ENCODE measurements around the gene CYBRD1. TPM values are rescaled to one million over a fixed set of nuclear protein-coding genes. Genes with fewer than 3 reads are reported as not detected.
A peak's percentile ranks its signal among the peaks of the same experiment; 100 is the strongest.

CYBRD1 gene
- total RNA-seq, 2 experiments from 2014 or later = 1.2 to 1.4 TPM

GRCh38 chr2:171540437-171540836, 18.2 kb downstream of the CYBRD1 start:
- H3K9me3 Mint-ChIP-seq (ENCODE audit: insufficient read depth) = no peaks in the 10 kb centered on the region
- no peaks in the 10 kb centered on the region for H3K36me3 Mint-ChIP-seq (ENCODE audit: low read depth)
- H3K27ac Mint-ChIP-seq = no peak overlapping the region
- ChIA-PET CTCF (no interaction called here), POLR2A (no interaction called here)
- no peak overlapping the region for H3K4me3 Mint-ChIP-seq
- no peak for DNase-seq
- no peak for ATAC-seq
- H3K27me3 Mint-ChIP-seq (ENCODE audit: low read depth) = peaks cover 22% of the 10 kb centered on the region
- no peaks in the 10 kb centered on the region for H3K4me1 Mint-ChIP-seq (ENCODE audit: low read depth)

GRCh38 chr2:171541202-171541887, 19.1 kb downstream of the CYBRD1 start:
- peak; percentile 29 for DNase-seq
- ChIA-PET POLR2A (no interaction called here), CTCF (interaction anchor here (1.5 kb wide), 1 partner anchor 18 kb away, joined by 4 read pairs; no protein-coding TSS in a partner anchor)
- H3K27ac Mint-ChIP-seq = no peak overlapping the region
- ATAC-seq = no peak
- H3K36me3 Mint-ChIP-seq (ENCODE audit: low read depth) = no peaks in the 10 kb centered on the region
- H3K4me1 Mint-ChIP-seq (ENCODE audit: low read depth) = no peaks in the 10 kb centered on the region
- H3K4me3 Mint-ChIP-seq = no peak overlapping the region
- no peaks in the 10 kb centered on the region for H3K9me3 Mint-ChIP-seq (ENCODE audit: insufficient read depth)
- H3K27me3 Mint-ChIP-seq (ENCODE audit: low read depth) = peaks cover 24% of the 10 kb centered on the region

GRCh38 chr2:171545086-171545485, 22.8 kb downstream of the CYBRD1 start:
- Mint-ChIP-seq H3K27ac (no peak overlapping the region), H3K4me3 (no peak overlapping the region), H3K4me1 (ENCODE audit: low read depth) (peaks cover 7% of the 10 kb centered on the region), H3K36me3 (ENCODE audit: low read depth) (no peaks in the 10 kb centered on the region), H3K9me3 (ENCODE audit: insufficient read depth) (no peaks in the 10 kb centered on the region), H3K27me3 (ENCODE audit: low read depth) (peaks cover 23% of the 10 kb centered on the region)
- DNase-seq = no peak
- no peak for ATAC-seq
- CTCF ChIA-PET = no interaction called here
- POLR2A ChIA-PET = no interaction called here

- no peak overlapping the region for H3K4me3 Mint-ChIP-seq
- DNase-seq (no peak), ATAC-seq (no peak)
- ChIA-PET CTCF (no interaction called here), POLR2A (no interaction called here)
- no peaks in the 10 kb centered on the region for H3K36me3 Mint-ChIP-seq (ENCODE audit: low read depth)
- H3K4me1 Mint-ChIP-seq (ENCODE audit: low read depth) = peaks cover 7% of the 10 kb centered on the region
- H3K27ac Mint-ChIP-seq = no peak overlapping the region
- no peaks in the 10 kb centered on the region for H3K9me3 Mint-ChIP-seq (ENCODE audit: insufficient read depth)
- peaks cover 24% of the 10 kb centered on the region for H3K27me3 Mint-ChIP-seq (ENCODE audit: low read depth)
Observed at GRCh38 chr2:171547256-171547655, 25.0 kb downstream of the CYBRD1 start.

GRCh38 chr2:171547720-171548119, 25.4 kb downstream of the CYBRD1 start:
- Mint-ChIP-seq H3K4me1 (ENCODE audit: low read depth) (peaks cover 7% of the 10 kb centered on the region), H3K4me3 (no peak overlapping the region), H3K27ac (no peak overlapping the region), H3K27me3 (ENCODE audit: low read depth) (peaks cover 27% of the 10 kb centered on the region), H3K36me3 (ENCODE audit: low read depth) (no peaks in the 10 kb centered on the region), H3K9me3 (ENCODE audit: insufficient read depth) (no peaks in the 10 kb centered on the region)
- DNase-seq (no peak), ATAC-seq (no peak)
- ChIA-PET CTCF (no interaction called here), POLR2A (no interaction called here)

- ChIA-PET POLR2A (no interaction called here), CTCF (no interaction called here)
- Mint-ChIP-seq H3K36me3 (ENCODE audit: low read depth) (no peaks in the 10 kb centered on the region), H3K27ac (no peak overlapping the region), H3K27me3 (ENCODE audit: low read depth) (peaks cover 17% of the 10 kb centered on the region), H3K9me3 (ENCODE audit: insufficient read depth) (no peaks in the 10 kb centered on the region), H3K4me3 (no peak overlapping the region), H3K4me1 (ENCODE audit: low read depth) (peaks cover 7% of the 10 kb centered on the region)
- ATAC-seq (no peak), DNase-seq (no peak)
Observed at GRCh38 chr2:171550613-171551012, 28.3 kb downstream of the CYBRD1 start.

GRCh38 chr2:171551836-171552235, 29.6 kb downstream of the CYBRD1 start:
- no peak overlapping the region for H3K27ac Mint-ChIP-seq
- H3K4me3 Mint-ChIP-seq = no peak overlapping the region
- no peak for DNase-seq
- no peaks in the 10 kb centered on the region for H3K36me3 Mint-ChIP-seq (ENCODE audit: low read depth)
- H3K4me1 Mint-ChIP-seq (ENCODE audit: low read depth) = peaks cover 6% of the 10 kb centered on the region
- no peaks in the 10 kb centered on the region for H3K9me3 Mint-ChIP-seq (ENCODE audit: insufficient read depth)
- ChIA-PET CTCF (interaction anchor here (1.2 kb wide), 1 partner anchor 14 kb away, joined by 3 read pairs; no protein-coding TSS in a partner anchor), POLR2A (no interaction called here)
- H3K27me3 Mint-ChIP-seq (ENCODE audit: low read depth) = peaks cover 16% of the 10 kb centered on the region
- no peak for ATAC-seq

- Mint-ChIP-seq H3K4me1 (ENCODE audit: low read depth) (peaks cover 3% of the 10 kb centered on the region), H3K27ac (no peak overlapping the region), H3K36me3 (ENCODE audit: low read depth) (no peaks in the 10 kb centered on the region), H3K27me3 (ENCODE audit: low read depth) (peaks cover 13% of the 10 kb centered on the region), H3K4me3 (no peak overlapping the region), H3K9me3 (ENCODE audit: insufficient read depth) (no peaks in the 10 kb centered on the region)
- CTCF ChIA-PET = no interaction called here
- ATAC-seq (no peak), DNase-seq (no peak)
- POLR2A ChIA-PET = no interaction called here
Observed at GRCh38 chr2:171553236-171553635, 31.0 kb downstream of the CYBRD1 start.

- no peak for DNase-seq
- Mint-ChIP-seq H3K36me3 (ENCODE audit: low read depth) (no peaks in the 10 kb centered on the region), H3K4me1 (ENCODE audit: low read depth) (peaks cover 3% of the 10 kb centered on the region), H3K9me3 (ENCODE audit: insufficient read depth) (no peaks in the 10 kb centered on the region), H3K27me3 (ENCODE audit: low read depth) (peaks cover 18% of the 10 kb centered on the region), H3K4me3 (no peak overlapping the region), H3K27ac (no peak overlapping the region)
- no peak for ATAC-seq
- ChIA-PET POLR2A (no interaction called here), CTCF (no interaction called here)
Observed at GRCh38 chr2:171553858-171554257, 31.6 kb downstream of the CYBRD1 start.

- no peak overlapping the region for H3K27ac Mint-ChIP-seq
- H3K27me3 Mint-ChIP-seq (ENCODE audit: low read depth) = peaks cover 23% of the 10 kb centered on the region
- H3K4me3 Mint-ChIP-seq = no peak overlapping the region
- DNase-seq (no peak), ATAC-seq (no peak)
- no peaks in the 10 kb centered on the region for H3K9me3 Mint-ChIP-seq (ENCODE audit: insufficient read depth)
- no peaks in the 10 kb centered on the region for H3K36me3 Mint-ChIP-seq (ENCODE audit: low read depth)
- ChIA-PET POLR2A (no interaction called here), CTCF (no interaction called here)
- H3K4me1 Mint-ChIP-seq (ENCODE audit: low read depth) = peaks cover 3% of the 10 kb centered on the region
Observed at GRCh38 chr2:171554991-171555615, 32.8 kb downstream of the CYBRD1 start.

GRCh38 chr2:171557363-171557762, 35.1 kb downstream of the CYBRD1 start:
- Mint-ChIP-seq H3K4me3 (no peak overlapping the region), H3K4me1 (ENCODE audit: low read depth) (peaks cover 3% of the 10 kb centered on the region), H3K27me3 (ENCODE audit: low read depth) (peaks cover 18% of the 10 kb centered on the region), H3K27ac (no peak overlapping the region), H3K36me3 (ENCODE audit: low read depth) (no peaks in the 10 kb centered on the region), H3K9me3 (ENCODE audit: insufficient read depth) (no peaks in the 10 kb centered on the region)
- ChIA-PET CTCF (interaction anchor here (1.2 kb wide), 1 partner anchor 27 kb away, joined by 3 read pairs; no protein-coding TSS in a partner anchor), POLR2A (no interaction called here)
- ATAC-seq = no peak
- DNase-seq = no peak

GRCh38 chr2:171563301-171563700, 41.0 kb downstream of the CYBRD1 start:
- Mint-ChIP-seq H3K27me3 (ENCODE audit: low read depth) (peaks cover 14% of the 10 kb centered on the region), H3K36me3 (ENCODE audit: low read depth) (no peaks in the 10 kb centered on the region), H3K9me3 (ENCODE audit: insufficient read depth) (no peaks in the 10 kb centered on the region), H3K27ac (no peak overlapping the region), H3K4me3 (no peak overlapping the region), H3K4me1 (ENCODE audit: low read depth) (no peaks in the 10 kb centered on the region)
- no peak for DNase-seq
- ATAC-seq = no peak
- CTCF ChIA-PET = no interaction called here
- POLR2A ChIA-PET = no interaction called here

GRCh38 chr2:171564463-171564862, 42.2 kb downstream of the CYBRD1 start:
- Mint-ChIP-seq H3K4me1 (ENCODE audit: low read depth) (no peaks in the 10 kb centered on the region), H3K36me3 (ENCODE audit: low read depth) (no peaks in the 10 kb centered on the region), H3K9me3 (ENCODE audit: insufficient read depth) (no peaks in the 10 kb centered on the region), H3K27me3 (ENCODE audit: low read depth) (peaks cover 7% of the 10 kb centered on the region), H3K27ac (no peak overlapping the region), H3K4me3 (no peak overlapping the region)
- no peak for DNase-seq
- ChIA-PET CTCF (no interaction called here), POLR2A (no interaction called here)
- no peak for ATAC-seq

Measured in activated CD8-positive, alpha-beta T cell treated with anti-CD3 and anti-CD28 coated beads, Interleukin-2, amount 10 ng/mL, durations not matched to agents 7 days and 5 days (primary cell).